ENCODE measurements around the gene FAM167B. TPM values are rescaled to one million over a fixed set of nuclear protein-coding genes. Genes with fewer than 3 reads are reported as not detected.

FAM167B gene
- polyA plus RNA-seq, 2 of the 4 experiments (the other 2 are of a cell fraction): 0.53 to 2.0 TPM

DNA sequence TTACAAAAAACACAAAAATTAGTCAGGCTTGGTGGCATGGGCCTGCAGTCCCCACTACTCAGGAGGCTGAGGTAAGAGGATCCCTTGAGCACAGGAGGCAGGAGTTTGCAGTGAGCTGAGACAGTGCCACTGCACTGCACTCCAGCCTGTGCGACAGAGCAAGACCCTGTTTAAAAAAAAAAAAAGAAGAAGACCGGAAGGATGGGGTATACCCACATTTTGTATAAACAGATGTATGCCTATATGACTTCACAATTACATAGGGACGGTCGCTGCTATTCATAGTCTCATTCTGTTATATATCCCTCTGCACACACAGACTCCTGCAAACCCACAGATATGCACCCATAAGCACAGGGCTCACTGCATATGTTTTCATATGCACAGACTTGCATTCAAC, 16.7 kb downstream of the FAM167B start (continued):
- TF ChIP-seq, protein P1, sequence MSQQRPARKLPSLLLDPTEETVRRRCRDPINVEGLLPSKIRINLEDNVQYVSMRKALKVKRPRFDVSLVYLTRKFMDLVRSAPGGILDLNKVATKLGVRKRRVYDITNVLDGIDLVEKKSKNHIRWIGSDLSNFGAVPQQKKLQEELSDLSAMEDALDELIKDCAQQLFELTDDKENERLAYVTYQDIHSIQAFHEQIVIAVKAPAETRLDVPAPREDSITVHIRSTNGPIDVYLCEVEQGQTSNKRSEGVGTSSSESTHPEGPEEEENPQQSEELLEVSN (IDR thresholded peaks at IDR 0.05; ENCODE audit: borderline replicate concordance, low read depth): no peak
- TF ChIP-seq RARB (CRISPR knock-in tag; IDR thresholded peaks at IDR 0.05) (no peak), ZC3H11A (IDR thresholded peaks at IDR 0.05) (no peak), HEYL (CRISPR knock-in tag; IDR thresholded peaks at IDR 0.05) (no peak), NPAS2 (CRISPR knock-in tag; IDR thresholded peaks at IDR 0.05; ENCODE audit: borderline replicate concordance) (no peak)

DNA sequence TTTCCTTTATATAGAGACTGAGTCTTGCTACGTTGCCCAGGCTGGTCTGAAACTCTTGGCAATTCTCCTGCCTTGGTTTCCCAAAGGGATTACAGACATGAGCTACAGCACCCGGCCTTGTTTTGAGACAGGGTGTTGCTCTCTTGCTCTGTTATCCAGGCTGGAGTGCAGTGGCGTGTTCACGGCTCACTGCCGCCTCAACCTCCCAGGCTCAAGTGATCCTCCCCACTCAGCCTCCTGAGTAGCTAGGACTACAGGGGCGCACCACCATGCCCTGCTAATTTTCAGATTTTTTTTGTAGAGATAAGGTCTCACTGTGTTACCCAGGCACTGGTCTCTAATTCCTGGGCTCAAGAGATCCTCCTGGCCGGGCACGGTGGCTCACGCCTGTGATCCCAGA, 18.8 kb downstream of the FAM167B start:
- Histone ChIP-seq H3K4me1 (peaks cover 7% of the 10 kb centered on the region; the same call in 2 of the 3 replicates), H3K4me3 (no peak overlapping the region), H3K27ac (no peak overlapping the region), H3K4me2 (no peak overlapping the region), H3K9me3 (no peaks in the 10 kb centered on the region)
- no peak for TF ChIP-seq ELK1 (IDR thresholded peaks at IDR 0.05; ENCODE audit: low read depth, low read length)
- TF ChIP-seq, protein P2, sequence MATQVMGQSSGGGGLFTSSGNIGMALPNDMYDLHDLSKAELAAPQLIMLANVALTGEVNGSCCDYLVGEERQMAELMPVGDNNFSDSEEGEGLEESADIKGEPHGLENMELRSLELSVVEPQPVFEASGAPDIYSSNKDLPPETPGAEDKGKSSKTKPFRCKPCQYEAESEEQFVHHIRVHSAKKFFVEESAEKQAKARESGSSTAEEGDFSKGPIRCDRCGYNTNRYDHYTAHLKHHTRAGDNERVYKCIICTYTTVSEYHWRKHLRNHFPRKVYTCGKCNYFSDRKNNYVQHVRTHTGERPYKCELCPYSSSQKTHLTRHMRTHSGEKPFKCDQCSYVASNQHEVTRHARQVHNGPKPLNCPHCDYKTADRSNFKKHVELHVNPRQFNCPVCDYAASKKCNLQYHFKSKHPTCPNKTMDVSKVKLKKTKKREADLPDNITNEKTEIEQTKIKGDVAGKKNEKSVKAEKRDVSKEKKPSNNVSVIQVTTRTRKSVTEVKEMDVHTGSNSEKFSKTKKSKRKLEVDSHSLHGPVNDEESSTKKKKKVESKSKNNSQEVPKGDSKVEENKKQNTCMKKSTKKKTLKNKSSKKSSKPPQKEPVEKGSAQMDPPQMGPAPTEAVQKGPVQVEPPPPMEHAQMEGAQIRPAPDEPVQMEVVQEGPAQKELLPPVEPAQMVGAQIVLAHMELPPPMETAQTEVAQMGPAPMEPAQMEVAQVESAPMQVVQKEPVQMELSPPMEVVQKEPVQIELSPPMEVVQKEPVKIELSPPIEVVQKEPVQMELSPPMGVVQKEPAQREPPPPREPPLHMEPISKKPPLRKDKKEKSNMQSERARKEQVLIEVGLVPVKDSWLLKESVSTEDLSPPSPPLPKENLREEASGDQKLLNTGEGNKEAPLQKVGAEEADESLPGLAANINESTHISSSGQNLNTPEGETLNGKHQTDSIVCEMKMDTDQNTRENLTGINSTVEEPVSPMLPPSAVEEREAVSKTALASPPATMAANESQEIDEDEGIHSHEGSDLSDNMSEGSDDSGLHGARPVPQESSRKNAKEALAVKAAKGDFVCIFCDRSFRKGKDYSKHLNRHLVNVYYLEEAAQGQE (IDR thresholded peaks at IDR 0.05): no peak
- no peak for TF ChIP-seq MAFK (IDR thresholded peaks at IDR 0.05; ENCODE audit: partially characterized antibody)
- TF ChIP-seq EHF (CRISPR knock-in tag; IDR thresholded peaks at IDR 0.05): no peak
- no peak for TF ChIP-seq RNF2 (IDR thresholded peaks at IDR 0.05; ENCODE audit: borderline replicate concordance, low read depth)
- no peak for TF ChIP-seq HOXB13 (CRISPR knock-in tag; IDR thresholded peaks at IDR 0.05; ENCODE audit: low read depth)
- TF ChIP-seq TFCP2L1 (CRISPR knock-in tag; IDR thresholded peaks at IDR 0.05): no peak
- TF ChIP-seq FOSB (CRISPR knock-in tag; IDR thresholded peaks at IDR 0.05): no peak
- no peak for TF ChIP-seq CHD2 (IDR thresholded peaks at IDR 0.05; ENCODE audit: low read length, partially characterized antibody)
- TF ChIP-seq ATOH8 (CRISPR knock-in tag; IDR thresholded peaks at IDR 0.05; ENCODE audit: low read depth): no peak
- TF ChIP-seq CBX8 (IDR thresholded peaks at IDR 0.05): no peak
- no peak for TF ChIP-seq SREBF2 (IDR thresholded peaks at IDR 0.05)
- TF ChIP-seq NR3C1 (IDR thresholded peaks at IDR 0.05): no peak
- TF ChIP-seq, protein P3, sequence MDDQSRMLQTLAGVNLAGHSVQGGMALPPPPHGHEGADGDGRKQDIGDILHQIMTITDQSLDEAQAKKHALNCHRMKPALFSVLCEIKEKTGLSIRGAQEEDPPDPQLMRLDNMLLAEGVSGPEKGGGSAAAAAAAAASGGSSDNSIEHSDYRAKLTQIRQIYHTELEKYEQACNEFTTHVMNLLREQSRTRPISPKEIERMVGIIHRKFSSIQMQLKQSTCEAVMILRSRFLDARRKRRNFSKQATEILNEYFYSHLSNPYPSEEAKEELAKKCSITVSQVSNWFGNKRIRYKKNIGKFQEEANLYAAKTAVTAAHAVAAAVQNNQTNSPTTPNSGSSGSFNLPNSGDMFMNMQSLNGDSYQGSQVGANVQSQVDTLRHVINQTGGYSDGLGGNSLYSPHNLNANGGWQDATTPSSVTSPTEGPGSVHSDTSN (IDR thresholded peaks at IDR 0.05): no peak
- POLR2A ChIA-PET: no interaction called here
- FAIRE-seq (no peak), DNase-seq (ENCODE audit: low read depth in 1 of 2, low spot score in 1 of 2) (no peak), ATAC-seq (no peak)
- 90% methylated on average over 8 of the region's 9 CpGs for WGBS (ENCODE audit: missing lambda C conversion rate)
- CTCF ChIA-PET: interaction anchor here (1.0 to 1.4 kb wide), 3 partner anchors 18 to 55 kb away, joined by 4 to 5 read pairs (median 4); no protein-coding TSS in a partner anchor
